ENCODE measurements around the gene EPB41L1.
A peak's percentile ranks its signal among the peaks of the same experiment; 100 is the strongest.

The EPB41L1 gene

GRCh38 chr20:36270744-36271638, 116.5 kb downstream of the EPB41L1 start:
- peak; percentile 36 for DNase-seq
- H3K27me3 ChIP-seq (ENCODE audit: insufficient read depth, low read depth, severe bottlenecking): no peaks in the 10 kb centered on the region

GRCh38 chr20:36271639-36272546, 117.4 kb downstream of the EPB41L1 start:
- no peak for DNase-seq
- H3K4me3 ChIP-seq (ENCODE audit: low read depth, low read length): no peak overlapping the region
- H3K9me3 ChIP-seq (ENCODE audit: severe bottlenecking): no peaks in the 10 kb centered on the region
- no peaks in the 10 kb centered on the region for H3K27me3 ChIP-seq (ENCODE audit: insufficient read depth, low read depth, severe bottlenecking)
- no peaks in the 10 kb centered on the region for H3K36me3 ChIP-seq
- TF ChIP-seq CTCF (IDR thresholded peaks at IDR 0.05; ENCODE audit: low read depth, low read length): no peak
- no peak overlapping the region; the same call in 1 of the 2 replicates for H3K27ac ChIP-seq

More at GRCh38 chr20:36270744-36271638, 116.5 kb downstream of the EPB41L1 start:
- no peaks in the 10 kb centered on the region for H3K9me3 ChIP-seq (ENCODE audit: severe bottlenecking)
- no peak for TF ChIP-seq CTCF (IDR thresholded peaks at IDR 0.05; ENCODE audit: low read depth, low read length)
- H3K4me3 ChIP-seq (ENCODE audit: low read depth, low read length): no peak overlapping the region
- H3K27ac ChIP-seq: no peak overlapping the region
- no peaks in the 10 kb centered on the region for H3K36me3 ChIP-seq

GRCh38 chr20:36272547-36273220, 118.1 kb downstream of the EPB41L1 start:
- TF ChIP-seq CTCF (IDR thresholded peaks at IDR 0.05; ENCODE audit: low read depth, low read length): no peak
- no peak for DNase-seq
- H3K9me3 ChIP-seq (ENCODE audit: severe bottlenecking): no peaks in the 10 kb centered on the region
- no peaks in the 10 kb centered on the region for H3K27me3 ChIP-seq (ENCODE audit: insufficient read depth, low read depth, severe bottlenecking)
- no peak overlapping the region for H3K27ac ChIP-seq
- no peak overlapping the region for H3K4me3 ChIP-seq (ENCODE audit: low read depth, low read length)
- no peaks in the 10 kb centered on the region for H3K36me3 ChIP-seq

- TF ChIP-seq CTCF (IDR thresholded peaks at IDR 0.05; ENCODE audit: low read depth, low read length): peak; percentile 48
- no peaks in the 10 kb centered on the region for H3K36me3 ChIP-seq
- peak; percentile 23 for DNase-seq
- H3K4me3 ChIP-seq (ENCODE audit: low read depth, low read length): no peak overlapping the region
- no peaks in the 10 kb centered on the region for H3K27me3 ChIP-seq (ENCODE audit: insufficient read depth, low read depth, severe bottlenecking)
- H3K9me3 ChIP-seq (ENCODE audit: severe bottlenecking): no peaks in the 10 kb centered on the region
- H3K27ac ChIP-seq: no peak overlapping the region
These were observed 119.1 kb downstream of the EPB41L1 start for GRCh38 chr20:36273414-36274180.
